HG03095 (cell line): Measurements from ENCODE around the gene PMAIP1.
"Not testable (repeated sequence)": the region's sequence is repeated elsewhere in the genome, so short reads cannot be mapped to it uniquely, and the experiment has no call there.

Experiments
- ATAC-seq: cut with Tn5 transposase; IDR thresholded peaks from one replicate; pipeline ENCODE4 v1.9.1; 2021; ENCODE audit warnings: moderate library complexity; ENCODE audit not compliant: unreplicated experiment

PMAIP1 gene

DNA sequence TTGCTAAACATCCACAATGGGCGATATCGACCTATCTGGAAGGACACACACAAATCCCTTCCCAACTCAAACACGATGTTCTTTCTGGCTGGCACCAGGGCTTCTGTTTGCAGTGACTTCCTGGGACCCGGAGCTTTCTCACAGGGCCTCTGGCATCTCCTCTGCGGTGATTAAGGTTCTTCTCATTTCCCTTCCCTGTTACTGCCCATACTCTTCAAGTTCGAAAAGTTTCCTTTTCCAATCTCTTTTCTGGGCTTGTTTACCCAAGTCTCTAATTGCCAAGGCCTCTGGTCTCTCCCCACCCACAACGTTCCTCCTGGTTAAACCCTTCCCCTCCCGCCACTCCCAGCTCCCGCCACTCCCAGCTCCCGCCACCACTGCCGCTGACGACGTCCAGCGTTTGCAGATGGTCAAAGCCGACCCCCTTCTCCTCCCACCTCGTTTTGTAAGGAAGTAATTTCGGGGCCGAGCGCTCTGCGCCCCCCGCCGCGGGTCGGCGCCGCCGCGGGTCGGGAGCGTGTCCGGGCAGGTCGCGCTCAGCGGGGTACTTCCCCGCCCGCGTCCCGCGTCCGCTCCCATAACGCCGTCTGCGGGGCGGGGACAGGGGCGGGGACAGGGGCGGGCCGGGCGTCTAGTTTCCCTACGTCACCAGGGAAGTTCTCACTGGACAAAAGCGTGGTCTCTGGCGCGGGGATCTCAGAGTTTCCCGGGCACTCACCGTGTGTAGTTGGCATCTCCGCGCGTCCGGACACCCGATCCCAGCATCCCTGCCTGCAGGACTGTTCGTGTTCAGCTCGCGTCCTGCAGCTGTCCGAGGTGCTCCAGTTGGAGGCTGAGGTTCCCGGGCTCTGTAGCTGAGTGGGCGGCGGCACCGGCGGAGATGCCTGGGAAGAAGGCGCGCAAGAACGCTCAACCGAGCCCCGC lies at the start of gene PMAIP1:
TSS of gene PMAIP1 (plus strand) at position 699 of the 924 bp plus-strand sequence. CDS start at position 881, 182 bp downstream.
- ATAC-seq, result peak; percentile 71

GRCh38 chr18:59851784-59852399 lies 47.9 kb upstream of the PMAIP1 start:
- ATAC-seq, result no peak

- ATAC-seq, result no peak
Measured at GRCh38 chr18:59852548-59852947, 47.2 kb upstream of the PMAIP1 start.

DNA sequence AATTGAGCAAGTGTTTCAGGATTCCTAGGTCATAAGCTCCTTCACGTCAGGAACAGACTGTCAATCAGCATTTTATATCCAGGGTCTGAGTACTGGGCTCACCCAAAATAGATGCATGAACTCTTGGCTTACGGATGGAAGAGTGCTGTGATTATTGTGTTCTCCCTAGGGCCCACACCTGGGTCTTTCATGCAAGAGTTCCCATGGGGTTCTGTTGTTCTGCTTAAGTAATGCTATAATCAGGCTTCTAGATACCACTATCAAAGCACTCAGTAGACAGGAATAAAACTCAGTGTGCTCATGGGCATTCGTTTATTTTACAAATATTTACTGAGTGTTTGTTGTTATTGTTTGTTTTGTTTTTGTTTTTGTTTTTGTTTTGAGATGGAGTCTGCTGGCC lies 46.4 kb upstream of the PMAIP1 start:
- no peak for ATAC-seq

DNA sequence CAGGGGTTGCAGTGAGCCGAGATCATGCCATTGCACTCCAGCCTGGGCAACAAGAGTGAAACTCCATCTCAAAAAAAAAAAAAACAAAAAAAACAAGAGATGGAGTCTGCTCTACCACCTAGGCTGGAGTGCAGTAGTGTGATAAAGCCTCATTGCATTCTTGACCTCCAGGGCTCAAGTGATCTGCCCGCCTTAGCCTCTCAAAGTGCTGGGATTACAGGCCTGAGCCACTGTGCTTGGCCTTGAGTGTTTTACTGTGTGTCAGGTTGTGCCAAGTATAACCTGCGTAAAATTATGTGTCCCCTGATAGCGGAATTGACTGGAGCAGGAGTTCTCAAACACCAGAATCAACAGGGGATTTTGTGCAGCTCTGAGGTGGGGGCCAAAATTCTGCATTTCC lies 45.8 kb upstream of the PMAIP1 start:
- not testable (repeated sequence) for ATAC-seq

GRCh38 chr18:59861009-59861408 lies 38.8 kb upstream of the PMAIP1 start:
- no peak for ATAC-seq

GRCh38 chr18:59861963-59862819 lies 37.6 kb upstream of the PMAIP1 start:
- ATAC-seq, result peak; percentile 71

- ATAC-seq, result no peak
Measured at GRCh38 chr18:59865241-59865986, 34.4 kb upstream of the PMAIP1 start.

DNA sequence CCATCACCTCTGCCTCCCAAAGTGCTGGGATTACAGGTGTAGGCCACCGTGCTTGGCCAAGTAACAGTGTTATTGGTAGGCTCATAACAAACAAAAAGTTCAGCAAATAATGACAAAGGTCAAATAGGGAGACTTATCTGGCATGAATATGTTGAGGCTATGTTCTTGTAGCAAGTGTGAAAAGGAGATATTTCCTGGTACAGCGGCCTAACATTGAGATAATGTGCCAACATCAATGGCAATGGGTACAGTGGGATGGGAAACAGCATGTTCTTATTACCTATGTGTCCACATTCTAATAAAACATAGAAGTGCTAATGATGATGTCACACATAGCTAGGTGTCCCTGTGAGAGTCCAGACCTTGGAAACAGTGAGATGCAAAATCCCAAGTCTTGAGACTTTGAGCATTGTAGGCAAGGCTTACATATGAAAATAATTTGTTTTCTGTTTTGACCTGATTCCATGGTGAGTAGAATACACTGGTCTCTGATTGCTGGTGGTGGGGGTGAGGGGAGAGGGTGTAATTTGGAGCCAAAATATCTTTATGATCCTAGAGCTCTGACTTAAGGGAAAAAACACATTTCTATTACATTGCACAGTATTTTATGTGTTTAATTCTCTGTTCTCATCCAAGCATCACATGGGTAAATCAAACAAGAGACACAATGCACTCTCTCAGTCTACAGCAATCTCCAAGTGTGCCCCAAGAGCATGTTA lies 33.1 kb upstream of the PMAIP1 start:
- no peak for ATAC-seq

GRCh38 chr18:59867337-59868104 lies 32.3 kb upstream of the PMAIP1 start:
- no peak for ATAC-seq

- ATAC-seq, result no peak
Measured at GRCh38 chr18:59870623-59871130, 29.1 kb upstream of the PMAIP1 start.

- ATAC-seq, result no peak
Measured at GRCh38 chr18:59871711-59872362, 28.0 kb upstream of the PMAIP1 start.

DNA sequence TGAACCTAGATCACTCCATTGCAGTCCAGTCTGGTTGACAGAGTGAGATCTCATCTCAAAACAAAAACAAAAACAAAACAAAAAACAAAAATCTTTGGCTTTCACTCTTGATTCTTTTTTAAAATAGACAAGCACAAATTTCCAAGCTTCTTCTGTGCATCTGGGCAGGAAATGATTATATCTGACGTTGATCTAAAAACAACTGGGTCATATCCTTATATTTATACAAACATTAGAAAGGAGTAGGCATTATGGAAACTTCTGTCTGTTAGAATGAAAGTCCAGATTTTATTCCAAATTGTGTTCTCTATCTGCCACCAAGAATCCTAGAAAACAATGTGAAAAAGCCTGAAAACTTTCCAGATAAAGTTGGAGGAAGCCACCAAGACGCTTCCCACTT lies 26.2 kb upstream of the PMAIP1 start:
- no peak for ATAC-seq

DNA sequence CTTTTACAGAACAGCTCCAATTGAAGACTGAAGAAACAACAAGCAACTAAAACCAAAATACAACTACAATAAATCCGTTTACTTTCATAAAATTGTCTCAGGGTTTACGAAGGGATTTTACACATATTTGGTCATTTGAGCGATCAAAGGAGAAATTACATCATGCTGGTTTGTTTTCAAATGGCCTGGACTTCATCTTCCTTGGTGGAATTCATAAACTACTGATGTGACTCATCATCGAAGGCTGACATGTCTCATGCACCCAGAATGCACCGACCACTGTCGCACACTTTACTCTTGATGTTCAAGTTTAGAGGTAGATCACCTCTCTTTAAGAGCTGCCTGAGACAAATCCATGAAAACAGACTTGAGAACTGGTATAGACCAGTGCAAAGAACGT lies 25.6 kb upstream of the PMAIP1 start:
- ATAC-seq, result no peak

GRCh38 chr18:59876310-59876626 lies 23.5 kb upstream of the PMAIP1 start:
- peak; percentile 53 for ATAC-seq

DNA sequence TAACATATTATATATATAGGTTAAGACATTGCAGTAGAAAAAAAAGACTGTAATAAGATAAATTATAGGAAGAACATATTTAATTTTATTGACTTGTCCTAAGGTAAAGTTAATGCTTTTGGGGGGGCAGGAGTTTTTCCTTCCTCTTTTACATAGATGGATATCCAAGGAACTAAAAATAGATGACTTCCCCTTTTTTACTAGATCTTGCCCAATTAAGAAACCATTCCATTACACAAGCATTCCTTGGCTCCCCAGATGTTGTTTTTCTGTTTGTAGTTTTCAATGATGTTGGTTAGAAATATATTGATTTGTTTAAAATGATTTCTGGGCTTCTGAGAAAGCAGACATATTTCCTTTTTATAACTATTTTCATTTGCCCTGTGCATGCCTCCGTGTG lies 22.4 kb upstream of the PMAIP1 start:
- no peak for ATAC-seq

DNA sequence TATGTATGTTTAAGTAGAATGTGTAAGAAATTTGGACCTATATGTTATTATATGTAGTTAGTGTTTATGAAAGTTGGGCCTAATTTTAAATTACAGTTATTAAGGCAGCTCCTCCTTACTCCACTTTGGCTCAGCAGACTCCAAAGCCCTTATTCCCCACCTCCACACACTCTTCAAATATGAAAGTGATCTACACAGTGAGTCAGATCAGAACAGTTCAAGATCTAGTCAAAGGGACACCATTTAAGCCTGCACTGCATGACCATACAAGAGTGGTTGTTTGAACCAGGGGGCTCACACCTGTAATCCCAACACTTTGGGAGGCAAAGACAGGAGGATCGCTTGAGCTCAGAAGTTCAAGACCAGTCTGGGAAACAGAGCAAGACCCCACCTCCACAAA lies 21.2 kb upstream of the PMAIP1 start:
- ATAC-seq, result peak; percentile 44

- no peak for ATAC-seq
Measured at GRCh38 chr18:59881728-59882656, 17.8 kb upstream of the PMAIP1 start.
